Keratinocyte (primary cell): Measurements from ENCODE around the gene UCKL1. TPM values are rescaled to one million over a fixed set of nuclear protein-coding genes. Genes with fewer than 3 reads are reported as not detected.

Source experiments
- DNase-seq: peaks from one replicate; pipeline ENCODE4 v3.0.0-alpha.2; 2011; ENCODE audit warnings: low read depth, missing footprints, low spot score
- FAIRE-seq: peaks from 2 replicates; lab custom pipeline; 2011; peaks lifted over from hg19 to GRCh38; lab: Jason Lieb, UNC
- H2AFZ ChIP-seq: 2 replicates; pipeline ENCODE4 v1.6.0; 2012; ENCODE audit warnings: low read length, control low read depth, inconsistent platforms; ENCODE audit not compliant: control insufficient read depth
- H3K27ac ChIP-seq: 2 replicates; pipeline ENCODE4 v1.5.1; 2011; ENCODE audit warnings: low read length; ENCODE audit not compliant: control insufficient read depth, insufficient read depth
- H3K27me3 ChIP-seq: 3 replicates; pipeline ENCODE4 v1.6.0; 2011; ENCODE audit warnings: low read length; ENCODE audit not compliant: control insufficient read depth, insufficient read depth; ENCODE audit errors: extremely low read depth
- H3K36me3 ChIP-seq, 2 experiments: 2 replicates in 1 of 2; 3 replicates in 1 of 2; pipeline ENCODE4 v1.5.1; 2011; ENCODE audit warnings: low read length in 2 of 2, mild to moderate bottlenecking in 1 of 2; ENCODE audit not compliant: control insufficient read depth in 2 of 2, insufficient read depth in 2 of 2; ENCODE audit errors: extremely low read depth in 1 of 2
- H3K4me1 ChIP-seq: 3 replicates; pipeline ENCODE4 v1.5.1; 2011; ENCODE audit warnings: low read length; ENCODE audit not compliant: control insufficient read depth, insufficient read depth; ENCODE audit errors: extremely low read depth
- H3K4me2 ChIP-seq: 3 replicates; pipeline ENCODE4 v1.6.0; 2011; ENCODE audit warnings: low read depth, low read length; ENCODE audit not compliant: control insufficient read depth, insufficient read depth; ENCODE audit errors: extremely low read depth
- H3K4me3 ChIP-seq, 3 experiments: fragments of 200-600 bp in 1 of 3; sonication (generic) in 1 of 3; 2 replicates in 2 of 3; 3 replicates in 1 of 3; pipeline ENCODE4 v1.5.1; 2011 to 2016; ENCODE audit warnings: low read length in 3 of 3, mild to moderate bottlenecking in 3 of 3, control low read depth in 2 of 3, inconsistent platforms in 1 of 3, low read depth in 1 of 3, mixed read lengths in 1 of 3, mixed run types in 1 of 3, moderate library complexity in 1 of 3; ENCODE audit not compliant: control insufficient read depth in 2 of 3, insufficient read depth in 2 of 3; ENCODE audit errors: extremely low read depth in 1 of 3
- H3K79me2 ChIP-seq: 2 replicates; pipeline ENCODE4 v1.6.0; 2012; ENCODE audit warnings: low read length; ENCODE audit not compliant: control insufficient read depth, insufficient read depth
- H3K9ac ChIP-seq: 3 replicates; pipeline ENCODE4 v1.6.0; 2011; ENCODE audit warnings: low read length; ENCODE audit not compliant: control insufficient read depth, insufficient read depth; ENCODE audit errors: extremely low read depth
- H3K9me1 ChIP-seq: 3 replicates; pipeline ENCODE4 v1.6.0; 2011; ENCODE audit warnings: low read length; ENCODE audit not compliant: control insufficient read depth, insufficient read depth; ENCODE audit errors: extremely low read depth
- H3K9me3 ChIP-seq: 2 replicates; pipeline ENCODE4 v1.5.1; 2012; ENCODE audit warnings: low read depth, low read length; ENCODE audit not compliant: control insufficient read depth
- H4K20me1 ChIP-seq: 3 replicates; pipeline ENCODE4 v1.6.0; 2011; ENCODE audit warnings: low read length; ENCODE audit not compliant: control insufficient read depth, insufficient read depth; ENCODE audit errors: extremely low read depth
- CTCF ChIP-seq, 3 experiments: IDR thresholded peaks in 1 of 3; conservative IDR thresholded peaks in 1 of 3; optimal IDR thresholded peaks in 1 of 3; 2 replicates in 2 of 3; 3 replicates in 1 of 3; pipeline versions ENCODE3 to v1.5.1; 2011; ENCODE audit warnings: low read length in 3 of 3, mild to moderate bottlenecking in 3 of 3, moderate library complexity in 2 of 3, control low read depth in 1 of 3, inconsistent platforms in 1 of 3; ENCODE audit not compliant: insufficient read depth in 2 of 3; ENCODE audit errors: extremely low read depth in 1 of 3
- EZH2 ChIP-seq: IDR thresholded peaks from one replicate; pipeline ENCODE4 v1.6.1; 2012; ENCODE audit warnings: inconsistent platforms, mild to moderate bottlenecking, low read length, moderate library complexity
- dilution Hi-C: fragments of 300-500 bp; cut with MboI; formaldehyde crosslinking; loops from one replicate; pipeline ENCODE4 v1.7.0; 2020; ENCODE audit warnings: low sequenced_read_pairs; ENCODE audit not compliant: extremely low pct_ligation_motif_present
- polyA plus RNA-seq, 5 experiments: library from polyadenylated mRNA; depleted of rRNA in 3 of 5; stranded (reverse) in 3 of 5; stranded (forward) in 1 of 5; unstranded in 1 of 5; fragments of >200 nt; gene quantifications; 1 replicate in 1 of 5; 2 replicates in 3 of 5; 3 replicates in 1 of 5; pipeline versions ENCODE4 v1.2.1 to v1.2.3, GENCODE V29; 2011 to 2012; ENCODE audit warnings: missing spikeins in 2 of 5, low read depth in 1 of 5, low replicate concordance in 1 of 5

Gene UCKL1
- polyA plus RNA-seq, 1 donor (not counting 4 experiments of a cell fraction or from before 2014, with no cell fraction given): 24.1 TPM

- Histone ChIP-seq H3K9me3 (no peaks in the 10 kb centered on the region), H2AFZ (no peak overlapping the region), H3K4me1 (no peaks in the 10 kb centered on the region), H3K9ac (no peak overlapping the region), H3K4me2 (no peak overlapping the region), H4K20me1 (peaks cover 10% of the 10 kb centered on the region), H3K27ac (no peak overlapping the region), H3K27me3 (no peaks in the 10 kb centered on the region), H3K36me3 (peaks cover 14 to 26% of the 10 kb centered on the region in 2 experiments), H3K4me3 (no peak overlapping the region), H3K9me1 (no peaks in the 10 kb centered on the region), H3K79me2 (peaks cover 77% of the 10 kb centered on the region)
- dilution Hi-C loops: no loop called here
- TF ChIP-seq EZH2 (no peak), CTCF (optimal IDR thresholded peaks at IDR 0.05 in 1 of 3, IDR thresholded peaks at IDR 0.05 in 1 of 3, conservative IDR thresholded peaks at IDR 0.05 in 1 of 3; ENCODE audit: extremely low read depth in 1 of 3, insufficient read depth in 2 of 3, low read length in 3 of 3) (no peak)
- DNase-seq: no peak
- FAIRE-seq: no peak
These were observed 32.6 kb downstream of the UCKL1 start for GRCh38 chr20:63923651-63924050.

GRCh38 chr20:63920226-63920625, 36.0 kb downstream of the UCKL1 start:
- Histone ChIP-seq H3K27me3 (no peaks in the 10 kb centered on the region), H4K20me1 (peaks cover 3% of the 10 kb centered on the region), H2AFZ (no peak overlapping the region), H3K4me3 (no peak overlapping the region), H3K27ac (no peak overlapping the region), H3K9ac (no peak overlapping the region), H3K79me2 (peaks cover 88% of the 10 kb centered on the region), H3K36me3 (peaks cover 10 to 12% of the 10 kb centered on the region in 2 experiments), H3K4me2 (no peak overlapping the region), H3K9me3 (no peaks in the 10 kb centered on the region), H3K9me1 (no peaks in the 10 kb centered on the region), H3K4me1 (no peaks in the 10 kb centered on the region)
- FAIRE-seq (no peak), DNase-seq (no peak)
- TF ChIP-seq CTCF (optimal IDR thresholded peaks at IDR 0.05 in 1 of 3, IDR thresholded peaks at IDR 0.05 in 1 of 3, conservative IDR thresholded peaks at IDR 0.05 in 1 of 3; ENCODE audit: extremely low read depth in 1 of 3, insufficient read depth in 2 of 3, low read length in 3 of 3): no peak
- TF ChIP-seq EZH2: no peak
- dilution Hi-C loops: no loop called here
